Lung microvascular endothelial cell (primary cell): ENCODE results near the gene SLC35B4. TPM values are rescaled to one million over a fixed set of nuclear protein-coding genes. Genes with fewer than 3 reads are reported as not detected.

ENCODE experiments used
- DNase-seq, 2 donors: peaks; one replicate each; pipeline versions ENCODE4 v3.0.0 to v3.0.0-alpha.2; 2010; ENCODE audit warnings: low read depth in 2 of 2
- total RNA-seq: library from RNA; depleted of rRNA; stranded (reverse); fragments of >200 nt; gene quantifications from 2 replicates; pipeline ENCODE4 v1.2.1, GENCODE V29; 2014

The SLC35B4 gene
- total RNA-seq, 1 donor from 2014 or later = 11.5 TPM

GRCh38 chr7:134293002-134293740 is 23.6 kb downstream of the SLC35B4 start:
- no peak for DNase-seq

GRCh38 chr7:134290286-134290685 is 26.4 kb downstream of the SLC35B4 start:
- DNase-seq = peak in 1 of 2 donors; percentile 6

DNA sequence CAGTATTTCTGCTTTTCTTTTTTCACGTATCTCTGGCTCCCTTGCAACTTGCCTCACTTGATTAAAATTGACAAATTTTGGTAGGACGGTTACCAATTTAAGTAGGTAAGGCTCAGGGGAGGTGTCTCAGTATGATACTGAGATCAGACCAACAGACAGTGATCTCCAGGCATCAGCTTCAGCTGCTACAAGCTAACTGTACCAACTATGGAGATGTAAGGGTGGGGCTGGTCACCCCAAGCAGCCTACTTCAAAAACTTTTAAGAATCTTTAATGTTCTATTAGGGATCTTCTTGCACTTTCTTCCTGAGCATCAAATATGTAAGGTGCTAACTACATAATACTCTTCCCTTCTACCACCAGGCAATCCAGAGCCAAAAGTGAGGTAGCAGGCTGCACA is 26.9 kb downstream of the SLC35B4 start:
- DNase-seq = no peak

GRCh38 chr7:134289423-134289822 is 27.3 kb downstream of the SLC35B4 start:
- no peak for DNase-seq

DNA sequence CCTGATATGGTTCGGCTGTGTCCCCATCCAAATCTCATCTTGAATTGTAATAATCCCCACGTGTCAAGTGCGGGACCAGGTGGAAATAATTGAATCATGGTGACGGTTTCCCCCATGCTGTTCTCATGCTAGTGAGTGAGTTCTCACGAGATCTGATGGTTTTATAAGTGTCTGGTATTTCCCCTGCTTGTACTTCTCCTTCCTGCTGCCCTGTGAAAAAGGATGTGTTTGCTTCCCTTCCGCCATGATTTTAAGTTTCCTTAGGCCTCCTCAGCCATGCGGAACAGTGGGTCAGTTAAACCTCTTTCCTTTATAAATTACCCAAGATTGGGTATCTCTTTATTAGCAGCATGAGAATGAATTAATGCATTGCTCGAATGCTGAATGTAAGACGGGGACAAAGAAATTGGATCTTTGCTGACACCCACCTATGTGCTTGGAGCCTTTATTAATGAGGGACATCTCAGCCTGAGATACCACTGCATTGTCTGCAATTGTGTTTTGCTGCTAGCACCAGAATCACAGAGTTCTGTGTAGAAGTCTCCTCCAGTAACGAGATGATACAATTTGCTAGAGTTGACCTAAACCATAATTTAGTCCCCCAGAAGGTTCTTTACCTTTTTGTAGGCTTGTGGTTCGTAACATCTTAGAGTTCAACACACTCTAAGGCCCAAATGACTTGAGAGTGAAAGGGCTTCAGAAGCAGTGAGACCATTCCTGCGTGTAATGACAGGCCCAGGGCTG is 28.6 kb downstream of the SLC35B4 start:
- DNase-seq = no peak

DNA sequence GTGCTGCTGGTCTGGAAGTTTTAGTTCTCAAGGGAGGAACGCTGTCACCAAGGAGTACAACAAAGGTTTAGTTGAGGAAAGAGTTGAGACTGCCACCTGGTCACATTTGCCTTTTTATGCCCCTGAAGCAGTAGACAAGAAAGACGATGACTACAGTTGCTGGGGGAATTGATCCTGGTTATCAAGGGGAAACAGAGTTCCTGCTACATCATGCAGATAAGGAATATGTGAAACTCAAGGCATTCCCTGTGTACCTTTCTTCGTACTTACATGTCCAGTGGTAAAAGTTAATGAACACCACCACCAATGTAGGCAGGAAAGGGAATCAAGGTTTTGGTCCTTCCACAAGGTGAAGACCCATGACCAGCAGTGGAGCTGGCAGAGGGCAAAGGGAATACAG is 31.8 kb downstream of the SLC35B4 start:
- DNase-seq = no peak

DNA sequence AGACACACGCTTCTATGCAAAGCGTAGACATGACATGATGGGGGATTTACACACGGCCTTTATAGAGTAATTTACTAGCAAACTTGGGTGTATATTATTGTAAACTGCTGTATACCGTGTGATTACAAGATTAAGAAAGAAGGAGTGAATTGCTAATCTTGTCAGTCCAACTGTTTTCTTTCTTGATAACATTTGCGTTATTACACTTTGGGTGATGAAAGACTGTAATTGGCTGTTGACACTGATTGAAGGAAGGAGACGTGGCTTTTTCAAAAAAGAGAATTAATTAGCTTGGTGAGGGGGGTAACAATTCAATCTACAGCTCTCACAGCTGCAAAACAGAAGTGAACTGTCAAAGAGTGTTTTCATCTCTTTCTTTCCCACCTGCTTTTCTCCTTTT is 32.7 kb downstream of the SLC35B4 start:
- no peak for DNase-seq

- DNase-seq = peak in 1 of 2 donors; percentile 10
Measured at GRCh38 chr7:134280508-134280907, 36.2 kb downstream of the SLC35B4 start.

GRCh38 chr7:134279898-134280297 is 36.8 kb downstream of the SLC35B4 start:
- DNase-seq = no peak

DNA sequence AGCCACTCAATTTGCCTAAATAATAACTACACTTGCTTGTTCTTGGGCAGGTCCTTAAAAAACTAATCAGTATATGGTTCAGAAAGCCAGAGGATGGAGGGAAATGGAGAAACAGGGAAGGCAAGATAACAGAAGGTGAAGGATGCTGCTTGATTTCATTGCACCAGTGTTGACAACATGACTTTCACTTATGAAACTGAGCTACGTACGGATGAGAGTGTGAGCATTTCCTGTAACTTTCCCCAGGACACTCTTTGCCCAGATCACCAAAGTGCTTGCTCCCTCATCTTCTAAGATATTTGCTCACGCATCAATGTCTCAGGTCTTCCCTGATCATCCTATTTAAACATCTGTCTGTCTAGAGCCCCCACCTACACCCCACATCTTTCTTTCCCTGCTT is 37.4 kb downstream of the SLC35B4 start:
- DNase-seq = no peak

DNA sequence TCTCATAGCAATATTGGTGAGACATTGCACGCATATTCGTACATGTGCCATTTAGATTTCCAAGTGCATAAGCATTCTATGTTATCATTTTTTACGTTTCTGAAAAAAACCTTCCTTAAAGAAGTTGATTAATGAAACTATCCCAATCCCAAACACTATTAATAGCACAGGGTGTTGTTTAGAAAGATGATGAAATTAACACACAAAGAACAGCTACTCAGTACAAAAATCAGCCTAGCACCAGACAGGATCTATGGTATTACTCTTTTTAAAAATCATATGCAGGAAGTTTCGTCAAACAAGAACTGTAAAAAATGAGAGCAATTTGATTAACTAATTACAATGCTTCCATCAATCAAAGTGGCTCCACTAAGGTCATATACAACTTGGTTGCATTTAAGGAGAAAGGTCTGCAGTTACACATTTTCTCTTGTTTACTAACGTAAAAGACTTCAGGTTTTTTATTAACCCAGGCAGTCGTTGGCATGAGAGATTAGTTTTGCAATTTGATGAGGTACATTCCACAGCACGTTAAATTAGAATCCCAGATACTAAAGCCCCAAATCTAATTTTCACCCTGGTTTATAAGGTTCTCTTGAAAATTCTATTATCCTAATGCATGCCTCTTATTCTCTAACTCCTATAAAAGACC is 38.1 kb downstream of the SLC35B4 start:
- no peak for DNase-seq

DNA sequence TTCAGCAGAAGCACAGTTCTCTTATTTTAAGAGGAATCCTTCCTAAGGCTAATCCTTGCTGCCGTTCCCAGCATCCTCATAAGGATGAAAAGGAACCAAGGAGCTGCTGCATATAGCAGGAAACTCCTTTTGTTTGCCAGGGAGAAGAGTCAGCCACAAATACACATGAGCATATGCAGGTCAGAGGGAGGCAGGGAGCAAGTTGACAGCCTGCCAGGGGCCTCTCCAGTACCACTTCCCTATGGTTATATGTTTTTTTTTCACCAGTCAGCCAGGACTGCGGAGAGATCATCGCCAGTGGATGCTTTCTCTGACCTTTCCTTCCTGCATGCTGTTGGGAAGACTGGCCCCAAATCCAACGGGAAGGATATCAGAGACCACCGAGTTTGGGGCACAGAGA is 39.8 kb downstream of the SLC35B4 start:
- peak; percentile 1 to 34 for DNase-seq

GRCh38 chr7:134262322-134262721 is 54.4 kb downstream of the SLC35B4 start:
- DNase-seq = no peak

DNA sequence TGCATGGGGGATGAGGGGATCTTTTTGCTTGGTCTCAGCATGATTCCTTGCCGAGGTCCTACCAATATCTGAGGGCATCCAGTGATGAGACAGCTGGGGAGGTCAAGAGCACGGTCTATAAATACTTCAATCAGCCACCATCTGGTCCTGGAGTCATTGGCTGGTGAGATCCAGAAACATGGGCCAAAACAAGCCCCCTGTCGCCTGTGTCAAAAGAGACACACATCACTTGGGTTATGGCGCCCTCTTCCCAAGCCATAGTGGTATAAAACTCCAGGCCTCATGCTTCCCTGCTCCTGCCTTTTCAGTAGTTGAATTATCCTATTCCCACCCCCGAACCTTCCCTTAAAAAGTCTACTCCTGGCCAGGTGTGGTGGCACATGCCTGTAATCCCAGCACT is 60.9 kb downstream of the SLC35B4 start:
- DNase-seq = no peak

DNA sequence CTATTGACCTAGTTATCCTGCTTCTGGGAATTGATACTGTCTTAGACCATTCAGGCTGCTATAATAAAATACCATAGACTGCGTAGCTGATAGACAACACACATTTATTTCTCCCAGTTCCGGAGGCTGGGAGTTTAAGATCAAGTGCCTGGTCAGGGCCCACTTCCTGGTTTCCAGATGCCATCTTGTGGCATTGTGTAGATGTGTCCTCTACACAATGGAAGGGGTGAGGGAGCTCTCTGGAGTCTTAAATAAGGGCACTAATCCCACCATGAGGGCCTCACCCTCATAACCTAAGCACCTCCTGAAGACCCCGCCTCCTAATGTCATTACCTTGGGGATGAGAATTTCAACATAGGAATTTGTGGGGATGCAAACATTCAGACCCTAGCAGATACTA is 62.4 kb downstream of the SLC35B4 start:
- peak in 1 of 2 donors; percentile 23 for DNase-seq

GRCh38 chr7:134248196-134248595 is 68.5 kb downstream of the SLC35B4 start:
- DNase-seq = no peak

DNA sequence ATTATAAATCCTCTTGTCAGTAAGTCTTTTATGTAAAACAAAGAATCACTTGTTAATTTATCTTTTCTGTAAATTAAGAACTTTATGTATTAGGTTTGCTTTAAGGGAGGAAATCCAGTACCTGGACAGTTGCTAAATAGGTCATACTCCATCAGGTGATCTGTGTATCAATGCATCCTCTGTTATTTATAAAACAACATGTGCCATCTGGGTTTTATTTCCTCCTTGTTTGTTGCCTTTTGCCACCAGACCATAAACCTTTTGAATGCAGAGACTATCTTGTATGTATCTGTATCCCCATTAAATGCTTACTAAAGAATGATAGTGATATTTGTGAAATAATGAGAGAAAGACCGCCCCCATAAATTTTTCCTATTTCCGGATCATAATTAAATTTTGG is 70.0 kb downstream of the SLC35B4 start:
- no peak for DNase-seq

DNA sequence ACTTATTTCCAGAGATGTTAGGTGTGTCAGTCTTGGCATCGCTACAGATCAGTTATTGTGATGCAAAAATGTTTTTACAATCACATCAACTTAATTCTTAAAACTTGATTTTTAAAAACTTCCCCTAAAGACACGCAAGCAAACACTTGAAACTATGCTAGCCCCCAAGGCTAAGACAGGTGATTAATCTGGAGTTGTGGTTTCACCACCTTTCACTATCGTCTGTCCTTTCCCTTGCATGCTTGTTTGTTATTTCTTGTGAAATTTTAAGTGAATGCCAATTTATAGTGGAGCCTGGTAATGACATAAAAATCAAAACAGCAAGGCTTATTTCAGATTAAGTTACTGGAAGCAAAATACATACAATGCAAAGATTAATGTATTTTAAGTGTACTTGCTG is 70.4 kb downstream of the SLC35B4 start:
- no peak for DNase-seq

DNA sequence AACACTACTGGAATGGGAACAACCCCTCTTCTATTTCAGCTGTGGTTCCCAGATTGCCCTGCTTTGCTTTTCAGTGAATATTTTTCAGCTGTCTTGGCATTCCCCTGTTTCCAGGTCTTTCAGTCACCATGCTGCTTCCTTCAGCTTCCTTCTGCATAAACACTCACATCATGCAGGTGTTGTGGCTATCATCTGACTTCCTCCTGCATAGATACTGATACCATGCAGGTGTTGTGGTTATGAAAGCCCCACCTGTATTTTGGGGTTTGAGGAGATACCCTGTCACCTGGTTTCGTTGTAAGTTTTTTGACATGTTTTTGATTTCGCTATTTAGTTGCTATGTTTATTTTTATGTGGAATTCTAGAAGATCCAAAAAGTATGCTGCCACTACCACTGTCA is 71.5 kb downstream of the SLC35B4 start:
- DNase-seq = no peak
